ENCODE measurements around the gene SLC26A4. TPM values are rescaled to one million over a fixed set of nuclear protein-coding genes. Genes with fewer than 3 reads are reported as not detected.

Gene SLC26A4
- total and polyA plus RNA-seq, 9 of the 15 experiments (the other 6 are each of a cell fraction or from before 2014, with no cell fraction given): 0.09 to 1.2 (median 0.33) TPM

DNA sequence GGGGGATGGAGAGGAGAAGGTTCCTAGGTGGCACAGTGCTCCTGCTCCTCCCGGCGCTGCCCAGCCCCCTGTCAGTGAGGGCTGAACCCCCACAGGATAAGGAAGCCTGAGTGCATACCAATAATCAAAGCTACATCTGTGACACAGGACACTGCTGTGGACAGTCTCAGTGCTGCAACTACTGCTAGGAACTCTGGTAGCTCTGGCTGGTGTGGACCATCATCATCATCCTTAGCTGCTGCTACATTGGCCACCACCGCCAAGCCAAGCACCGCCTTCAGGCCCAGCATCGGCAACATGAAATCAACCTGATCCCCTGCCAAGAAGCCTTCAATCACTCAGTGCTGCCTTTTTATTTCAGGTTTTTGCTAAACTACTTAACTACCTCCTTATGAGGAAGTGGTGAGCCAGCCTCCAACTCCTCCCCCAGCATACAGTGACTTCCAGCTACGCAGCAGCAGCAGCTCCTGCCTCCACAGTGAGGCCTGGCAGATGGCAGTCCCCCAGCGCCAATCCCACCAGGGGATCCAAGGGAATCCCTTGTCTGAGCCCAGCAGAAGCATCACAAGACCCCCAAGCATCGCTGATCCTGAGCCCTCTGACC, 32.1 kb upstream of the SLC26A4 start:
- no peaks in the 10 kb centered on the region; the same call in 2 of the 3 replicates for H3K36me3 ChIP-seq (ENCODE audit: control insufficient read depth, insufficient read depth, low read length)
- no peaks in the 10 kb centered on the region for H4K20me1 ChIP-seq (replicated peaks; ENCODE audit: control insufficient read depth, insufficient read depth, low read length)
- H3K27me3 ChIP-seq (ENCODE audit: control insufficient read depth in 2 of 2, insufficient read depth in 2 of 2, low read length in 2 of 2): no peaks in the 10 kb centered on the region
- no peaks in the 10 kb centered on the region for H3K9me1 ChIP-seq (ENCODE audit: control insufficient read depth, insufficient read depth, low read length)
- intact Hi-C loops (cut with micrococcal nuclease) (loop anchor here (10.0 kb wide), 1 partner anchor 246 kb away; no protein-coding TSS in a partner anchor), in situ Hi-C loops (cut with MboI) (no loop called here)
- H3K4me1 ChIP-seq (replicated peaks in 1 of 2; ENCODE audit: control insufficient read depth in 2 of 2, insufficient read depth in 2 of 2, low read length in 2 of 2): no peaks in the 10 kb centered on the region
- H3K27ac ChIP-seq (ENCODE audit: extremely low read depth, low read depth, low read length): no peak overlapping the region
- no peaks in the 10 kb centered on the region for H3K79me2 ChIP-seq (ENCODE audit: control insufficient read depth, insufficient read depth, low read length)
- TF ChIP-seq MEF2D (tag; conservative IDR thresholded peaks at IDR 0.05; ENCODE audit: low read depth) (no peak), SPI1 (IDR thresholded peaks at IDR 0.05; ENCODE audit: borderline replicate concordance, low read depth, low read length) (peak; percentile 56; the same call in 1 of the 2 replicates), BCOR (IDR thresholded peaks at IDR 0.05) (no peak)
- TF ChIP-seq, protein P1, sequence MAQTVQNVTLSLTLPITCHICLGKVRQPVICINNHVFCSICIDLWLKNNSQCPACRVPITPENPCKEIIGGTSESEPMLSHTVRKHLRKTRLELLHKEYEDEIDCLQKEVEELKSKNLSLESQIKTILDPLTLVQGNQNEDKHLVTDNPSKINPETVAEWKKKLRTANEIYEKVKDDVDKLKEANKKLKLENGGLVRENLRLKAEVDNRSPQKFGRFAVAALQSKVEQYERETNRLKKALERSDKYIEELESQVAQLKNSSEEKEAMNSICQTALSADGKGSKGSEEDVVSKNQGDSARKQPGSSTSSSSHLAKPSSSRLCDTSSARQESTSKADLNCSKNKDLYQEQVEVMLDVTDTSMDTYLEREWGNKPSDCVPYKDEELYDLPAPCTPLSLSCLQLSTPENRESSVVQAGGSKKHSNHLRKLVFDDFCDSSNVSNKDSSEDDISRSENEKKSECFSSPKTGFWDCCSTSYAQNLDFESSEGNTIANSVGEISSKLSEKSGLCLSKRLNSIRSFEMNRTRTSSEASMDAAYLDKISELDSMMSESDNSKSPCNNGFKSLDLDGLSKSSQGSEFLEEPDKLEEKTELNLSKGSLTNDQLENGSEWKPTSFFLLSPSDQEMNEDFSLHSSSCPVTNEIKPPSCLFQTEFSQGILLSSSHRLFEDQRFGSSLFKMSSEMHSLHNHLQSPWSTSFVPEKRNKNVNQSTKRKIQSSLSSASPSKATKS (CRISPR knock-in tag; IDR thresholded peaks at IDR 0.05): no peak
- TF ChIP-seq, protein P2, sequence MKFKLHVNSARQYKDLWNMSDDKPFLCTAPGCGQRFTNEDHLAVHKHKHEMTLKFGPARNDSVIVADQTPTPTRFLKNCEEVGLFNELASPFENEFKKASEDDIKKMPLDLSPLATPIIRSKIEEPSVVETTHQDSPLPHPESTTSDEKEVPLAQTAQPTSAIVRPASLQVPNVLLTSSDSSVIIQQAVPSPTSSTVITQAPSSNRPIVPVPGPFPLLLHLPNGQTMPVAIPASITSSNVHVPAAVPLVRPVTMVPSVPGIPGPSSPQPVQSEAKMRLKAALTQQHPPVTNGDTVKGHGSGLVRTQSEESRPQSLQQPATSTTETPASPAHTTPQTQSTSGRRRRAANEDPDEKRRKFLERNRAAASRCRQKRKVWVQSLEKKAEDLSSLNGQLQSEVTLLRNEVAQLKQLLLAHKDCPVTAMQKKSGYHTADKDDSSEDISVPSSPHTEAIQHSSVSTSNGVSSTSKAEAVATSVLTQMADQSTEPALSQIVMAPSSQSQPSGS (CRISPR knock-in tag; IDR thresholded peaks at IDR 0.05): no peak
- ATAC-seq (no peak), DNase-seq (ENCODE audit: extremely low read depth in 1 of 4, low spot score in 3 of 4) (no peak), FAIRE-seq (no peak)
- H3K9me3 ChIP-seq (replicated peaks; ENCODE audit: control insufficient read depth, insufficient read depth, low read depth, low read length): no peaks in the 10 kb centered on the region
- 68% methylated on average over 8 of the region's 8 CpGs for WGBS (ENCODE audit: insufficient coverage, low coverage, missing lambda C conversion rate)
- no TSS peak for BruUV-seq (replicated peaks)
- H3K9ac ChIP-seq (ENCODE audit: insufficient read depth in 1 of 2, low read depth in 2 of 2, low read length in 2 of 2): peak overlapping the region in 1 of 2 experiments; percentile 21; a peak in 2 of 4 replicates
- ChIA-PET CTCF (ENCODE audit: low intra/inter-chr PET ratio) (no interaction called here), POLR2A (interaction anchor here (0.8 to 1.7 kb wide), 5 partner anchors 9 to 67 kb away, joined by 3 to 7 read pairs (median 3); no protein-coding TSS in a partner anchor)
- H2AFZ ChIP-seq (ENCODE audit: low read depth, low read length): no peak overlapping the region
- no peak overlapping the region for H3K4me2 ChIP-seq (ENCODE audit: insufficient read depth, low read length)
- H3K4me3 ChIP-seq: no peak overlapping the region
